ENCODE data around the gene ASCL3. TPM values are rescaled to one million over a fixed set of nuclear protein-coding genes. Genes with fewer than 3 reads are reported as not detected.
A peak's percentile ranks its signal among the peaks of the same experiment; 100 is the strongest.

Gene ASCL3
- total RNA-seq, 2 experiments from 2014 or later: not detected

- intact Hi-C loops (cut with DNase I, micrococcal nuclease): no loop called here
- H3K9me3 Mint-ChIP-seq (ENCODE audit: low read depth): no peaks in the 10 kb centered on the region
- peaks cover 2% of the 10 kb centered on the region for H3K36me3 Mint-ChIP-seq (ENCODE audit: low read depth)
- ATAC-seq (no peak), DNase-seq (no peak)
- H3K4me1 Mint-ChIP-seq: no peaks in the 10 kb centered on the region
- H3K4me3 Mint-ChIP-seq: no peak overlapping the region
- H3K27ac Mint-ChIP-seq: no peak overlapping the region
- ChIA-PET POLR2A (no interaction called here), CTCF (interaction anchor here (0.6 kb wide), 1 partner anchor 56 kb away, joined by 3 read pairs; no protein-coding TSS in a partner anchor)
- H3K27me3 Mint-ChIP-seq: no peaks in the 10 kb centered on the region
Observed at GRCh38 chr11:8928205-8928604, 14.6 kb downstream of the ASCL3 start.

DNA sequence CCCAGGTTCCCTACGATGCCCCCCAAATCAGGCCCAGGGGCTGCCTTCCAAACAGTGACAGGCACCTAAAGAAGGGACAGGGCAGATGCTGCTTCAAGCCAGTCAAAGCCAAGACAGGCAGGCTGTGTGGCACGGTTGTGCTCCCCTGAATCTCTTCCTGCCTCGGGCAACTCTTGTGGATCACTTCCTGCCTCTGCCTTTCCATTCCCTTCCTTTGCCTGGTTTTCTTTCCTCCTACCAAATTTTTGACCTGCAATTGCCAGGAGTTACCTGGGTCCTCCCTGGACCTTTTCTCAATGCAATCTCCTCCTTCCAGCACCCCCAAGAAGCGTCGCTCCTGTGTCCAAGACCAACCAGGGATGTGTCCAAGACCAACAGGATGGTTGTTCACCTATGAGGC is 15.6 kb downstream of the ASCL3 start:
- peaks cover 2% of the 10 kb centered on the region for H3K36me3 Mint-ChIP-seq (ENCODE audit: low read depth)
- CTCF ChIA-PET: interaction anchor here (1.9 kb wide), 1 partner anchor 12 kb away, joined by 5 read pairs; no protein-coding TSS in a partner anchor
- intact Hi-C loops (cut with DNase I, micrococcal nuclease): no loop called here
- H3K27ac Mint-ChIP-seq: no peak overlapping the region
- no peak overlapping the region for H3K4me3 Mint-ChIP-seq
- POLR2A ChIA-PET: interaction anchor here (0.6 kb wide), 1 partner anchor 366 kb away, joined by 3 read pairs; no protein-coding TSS in a partner anchor
- DNase-seq (no peak), ATAC-seq (no peak)
- H3K4me1 Mint-ChIP-seq: no peaks in the 10 kb centered on the region
- H3K9me3 Mint-ChIP-seq (ENCODE audit: low read depth): no peaks in the 10 kb centered on the region
- H3K27me3 Mint-ChIP-seq: no peaks in the 10 kb centered on the region

- POLR2A ChIA-PET: no interaction called here
- ATAC-seq (no peak), DNase-seq (no peak)
- CTCF ChIA-PET: interaction anchor here (0.5 to 1.9 kb wide), 4 partner anchors 11 to 567 kb away, joined by 3 to 5 read pairs (median 4); no protein-coding TSS in a partner anchor
- Mint-ChIP-seq H3K27ac (no peak overlapping the region), H3K9me3 (ENCODE audit: low read depth) (no peaks in the 10 kb centered on the region), H3K36me3 (ENCODE audit: low read depth) (peaks cover 2% of the 10 kb centered on the region), H3K27me3 (no peaks in the 10 kb centered on the region), H3K4me3 (no peak overlapping the region), H3K4me1 (no peaks in the 10 kb centered on the region)
- intact Hi-C loops (cut with DNase I, micrococcal nuclease): no loop called here
Observed at GRCh38 chr11:8926236-8926635, 16.6 kb downstream of the ASCL3 start.

- ChIA-PET POLR2A (no interaction called here), CTCF (interaction anchor here (0.5 to 1.9 kb wide), 5 partner anchors 10 to 210 kb away, joined by 3 to 5 read pairs (median 3); no protein-coding TSS in a partner anchor)
- no peaks in the 10 kb centered on the region for H3K27me3 Mint-ChIP-seq
- no peak for DNase-seq
- H3K4me3 Mint-ChIP-seq: no peak overlapping the region
- H3K27ac Mint-ChIP-seq: no peak overlapping the region
- no peaks in the 10 kb centered on the region for H3K9me3 Mint-ChIP-seq (ENCODE audit: low read depth)
- intact Hi-C loops (cut with DNase I, micrococcal nuclease): no loop called here
- H3K36me3 Mint-ChIP-seq (ENCODE audit: low read depth): peaks cover 2% of the 10 kb centered on the region
- H3K4me1 Mint-ChIP-seq: no peaks in the 10 kb centered on the region
- ATAC-seq: no peak
Observed at GRCh38 chr11:8925711-8926110, 17.1 kb downstream of the ASCL3 start.

DNA sequence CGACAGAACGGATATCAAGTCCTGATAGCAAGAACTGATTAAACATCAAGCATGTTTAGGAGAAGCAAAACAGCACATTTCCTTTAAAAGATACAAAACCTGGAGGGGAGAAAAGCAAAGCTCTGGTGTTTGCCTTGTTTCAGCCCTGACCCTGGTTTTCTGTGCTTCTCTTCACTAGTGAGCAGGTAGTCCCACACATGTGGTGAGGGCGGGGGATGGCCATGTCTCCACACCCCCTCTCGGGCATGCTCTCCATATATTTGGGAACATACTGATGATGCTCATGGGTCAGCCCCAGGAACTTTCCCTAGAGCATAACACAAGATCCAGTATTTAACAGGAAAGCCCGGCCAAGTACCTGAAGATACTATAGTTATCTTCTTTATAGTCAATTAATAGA is 20.1 kb downstream of the ASCL3 start:
- Mint-ChIP-seq H3K4me3 (no peak overlapping the region), H3K4me1 (no peaks in the 10 kb centered on the region), H3K36me3 (ENCODE audit: low read depth) (peaks cover 14% of the 10 kb centered on the region), H3K27ac (no peak overlapping the region), H3K27me3 (no peaks in the 10 kb centered on the region), H3K9me3 (ENCODE audit: low read depth) (no peaks in the 10 kb centered on the region)
- CTCF ChIA-PET: interaction anchor here (1.1 kb wide), 1 partner anchor 215 kb away, joined by 4 read pairs; no protein-coding TSS in a partner anchor
- DNase-seq (no peak), ATAC-seq (no peak)
- POLR2A ChIA-PET: no interaction called here
- intact Hi-C loops (cut with DNase I, micrococcal nuclease): no loop called here

- ATAC-seq (no peak), DNase-seq (no peak)
- peaks cover 20% of the 10 kb centered on the region for H3K4me1 Mint-ChIP-seq
- POLR2A ChIA-PET: no interaction called here
- CTCF ChIA-PET: interaction anchor here (1.3 kb wide), 1 partner anchor 42 kb away, joined by 3 read pairs; no protein-coding TSS in a partner anchor
- H3K9me3 Mint-ChIP-seq (ENCODE audit: low read depth): no peaks in the 10 kb centered on the region
- peaks cover 33% of the 10 kb centered on the region for H3K36me3 Mint-ChIP-seq (ENCODE audit: low read depth)
- H3K4me3 Mint-ChIP-seq: no peak overlapping the region
- no peak overlapping the region for H3K27ac Mint-ChIP-seq
- H3K27me3 Mint-ChIP-seq: no peaks in the 10 kb centered on the region
- intact Hi-C loops (cut with DNase I, micrococcal nuclease): no loop called here
Observed at GRCh38 chr11:8917157-8917825, 25.5 kb downstream of the ASCL3 start.

- peak overlapping the region; percentile 47 for H3K4me3 Mint-ChIP-seq
Observed at GRCh38 chr11:8914661-8915018, 28.2 kb downstream of the ASCL3 start.

GRCh38 chr11:8913961-8914660 is 28.7 kb downstream of the ASCL3 start:
- Mint-ChIP-seq H3K27me3 (peaks cover 3% of the 10 kb centered on the region), H3K4me3 (peak overlapping the region; percentile 47), H3K4me1 (peaks cover 34% of the 10 kb centered on the region), H3K27ac (peak overlapping the region; percentile 45), H3K9me3 (ENCODE audit: low read depth) (no peaks in the 10 kb centered on the region), H3K36me3 (ENCODE audit: low read depth) (peaks cover 28% of the 10 kb centered on the region)
- peak; percentile 65 for DNase-seq
- intact Hi-C loops (cut with DNase I, micrococcal nuclease): loop anchor here (1.0 to 5.0 kb wide), 6 partner anchors 45 to 593 kb away; partner anchors contain the start of gene ZNF143 (in 1 of the 2)
- ChIA-PET CTCF (interaction anchor here (0.6 to 3.1 kb wide), 14 partner anchors 12 to 590 kb away, joined by 3 to 31 read pairs (median 4); partner anchors contain the start of genes ASCL3 and TMEM9B), POLR2A (no interaction called here)
- ATAC-seq: peak; percentile 45

More at GRCh38 chr11:8914661-8915018, 28.2 kb downstream of the ASCL3 start:
- H3K27ac Mint-ChIP-seq: peak overlapping the region; percentile 45
- intact Hi-C loops (cut with DNase I, micrococcal nuclease): loop anchor here (1.0 to 5.0 kb wide), 6 partner anchors 45 to 592 kb away; partner anchors contain the start of gene ZNF143 (in 1 of the 2)
- DNase-seq (no peak), ATAC-seq (no peak)
- peaks cover 2% of the 10 kb centered on the region for H3K27me3 Mint-ChIP-seq
- CTCF ChIA-PET: interaction anchor here (0.9 to 3.1 kb wide), 15 partner anchors 12 to 589 kb away, joined by 3 to 31 read pairs (median 4); partner anchors contain the start of genes ASCL3, C11orf16 and TMEM9B
- POLR2A ChIA-PET: no interaction called here
- H3K4me1 Mint-ChIP-seq: peaks cover 29% of the 10 kb centered on the region
- peaks cover 28% of the 10 kb centered on the region for H3K36me3 Mint-ChIP-seq (ENCODE audit: low read depth)
- H3K9me3 Mint-ChIP-seq (ENCODE audit: low read depth): no peaks in the 10 kb centered on the region

- H3K27ac Mint-ChIP-seq: peak within 1 kb of the TSS; percentile 89
- ChIA-PET CTCF (interaction anchor here (0.6 to 3.0 kb wide), 9 partner anchors 13 to 229 kb away, joined by 3 to 17 read pairs (median 3); no protein-coding TSS in a partner anchor), POLR2A (interaction anchor here (0.6 to 2.0 kb wide), 3 partner anchors 48 to 223 kb away, joined by 3 to 4 read pairs (median 3); partner anchors contain the start of gene TMEM9B)
- H3K4me1 Mint-ChIP-seq: peaks cover 45% of the 10 kb centered on the region
- DNase-seq: peak; percentile 94
- no peaks in the 10 kb centered on the region for H3K9me3 Mint-ChIP-seq (ENCODE audit: low read depth)
- H3K4me3 Mint-ChIP-seq: peak within 1 kb of the TSS; percentile 86
- intact Hi-C loops (cut with DNase I, micrococcal nuclease): loop anchor here (1.0 to 5.0 kb wide), 8 partner anchors 53 to 662 kb away; partner anchors contain the start of genes RPL27A (in 1 of the 2), TMEM41B (in 1 of the 2), TMEM9B (in 1 of the 2) and TRIM66 (in 1 of the 2)
- H3K27me3 Mint-ChIP-seq: peaks cover 6% of the 10 kb centered on the region
- peak; percentile 76 for ATAC-seq
- peaks cover 13% of the 10 kb centered on the region for H3K36me3 Mint-ChIP-seq (ENCODE audit: low read depth)
Observed at GRCh38 chr11:8911029-8911823, 31.6 kb downstream of the ASCL3 start, which contains the start of gene AKIP1. TSS of gene AKIP1 (plus strand) at chr11:8911189. CDS start at chr11:8911450, 261 bp downstream.

GRCh38 chr11:8910649-8911026 is 32.2 kb downstream of the ASCL3 start:
- Mint-ChIP-seq H3K27me3 (peaks cover 6% of the 10 kb centered on the region), H3K4me3 (peak overlapping the region; percentile 86), H3K36me3 (ENCODE audit: low read depth) (peaks cover 10% of the 10 kb centered on the region), H3K4me1 (peaks cover 46% of the 10 kb centered on the region), H3K27ac (peak overlapping the region; percentile 51), H3K9me3 (ENCODE audit: low read depth) (no peaks in the 10 kb centered on the region)
- intact Hi-C loops (cut with DNase I, micrococcal nuclease): loop anchor here (1.0 to 5.0 kb wide), 8 partner anchors 54 to 662 kb away; partner anchors contain the start of genes RPL27A (in 1 of the 2), TMEM41B (in 1 of the 2), TMEM9B (in 1 of the 2) and TRIM66 (in 1 of the 2)
- ChIA-PET POLR2A (interaction anchor here (0.6 kb wide), 1 partner anchor 222 kb away, joined by 3 read pairs; no protein-coding TSS in a partner anchor), CTCF (interaction anchor here (0.7 to 3.0 kb wide), 6 partner anchors 49 to 596 kb away, joined by 3 to 17 read pairs (median 4); no protein-coding TSS in a partner anchor)
- ATAC-seq (peak; percentile 10), DNase-seq (no peak)
